M059J (cell line): ENCODE data around the gene DBR1. TPM values are rescaled to one million over a fixed set of nuclear protein-coding genes. Genes with fewer than 3 reads are reported as not detected.
"Not testable (repeated sequence)": the region's sequence is repeated elsewhere in the genome, so short reads cannot be mapped to it uniquely, and the experiment has no call there.

Experiments
- DNase-seq: peaks from one replicate; pipeline ENCODE4 v3.0.0-alpha.2; 2012; ENCODE audit warnings: low read depth
- total RNA-seq: library from RNA; depleted of rRNA; stranded (reverse); fragments of >200 nt; shearing (Covaris generic); gene quantifications from 2 replicates; pipeline ENCODE4 v1.2.3, GENCODE V29; 2014

The DBR1 gene
- total RNA-seq, 1 experiment from 2014 or later, result 34.9 TPM

- no peak for DNase-seq
Measured at GRCh38 chr3:138187296-138188012, 12.7 kb upstream of the DBR1 start, which contains the start of gene ARMC8. ARMC8 (plus strand) TSS chr3:138187301; CDS start chr3:138187555, 254 bp downstream.

GRCh38 chr3:138186803-138187295, 12.1 kb upstream of the DBR1 start:
- peak; percentile 87 for DNase-seq

- no peak for DNase-seq
Measured at GRCh38 chr3:138186221-138186620, 11.5 kb upstream of the DBR1 start.

- DNase-seq, result peak; percentile 40
Measured at GRCh38 chr3:138184994-138185393, 10.3 kb upstream of the DBR1 start.

- peak; percentile 64 for DNase-seq
Measured at GRCh38 chr3:138180375-138181029, 5.8 kb upstream of the DBR1 start.

GRCh38 chr3:138173769-138174420, 826 bp downstream of the DBR1 start:
- DNase-seq, result no peak

GRCh38 chr3:138172625-138173024, 2.1 kb downstream of the DBR1 start:
- no peak for DNase-seq

GRCh38 chr3:138165061-138165460, 9.7 kb downstream of the DBR1 start:
- DNase-seq, result no peak

GRCh38 chr3:138157743-138158142, 17.0 kb downstream of the DBR1 start:
- DNase-seq, result no peak

GRCh38 chr3:138154534-138154933, 20.2 kb downstream of the DBR1 start:
- no peak for DNase-seq

- peak; percentile 16 for DNase-seq
Measured at GRCh38 chr3:138148503-138148902, 26.2 kb downstream of the DBR1 start.

GRCh38 chr3:138142181-138142580, 32.5 kb downstream of the DBR1 start:
- DNase-seq, result not testable (repeated sequence)

GRCh38 chr3:138140940-138141339, 33.8 kb downstream of the DBR1 start:
- DNase-seq, result peak; percentile 53

- no peak for DNase-seq
Measured at GRCh38 chr3:138139691-138140090, 35.0 kb downstream of the DBR1 start.

GRCh38 chr3:138137861-138138260, 36.9 kb downstream of the DBR1 start:
- no peak for DNase-seq

- DNase-seq, result no peak
Measured at GRCh38 chr3:138136201-138136600, 38.5 kb downstream of the DBR1 start.

- DNase-seq, result no peak
Measured at GRCh38 chr3:138135833-138136194, 38.9 kb downstream of the DBR1 start.

GRCh38 chr3:138135146-138135832, 39.4 kb downstream of the DBR1 start:
- no peak for DNase-seq

- DNase-seq, result no peak
Measured at GRCh38 chr3:138132239-138132638, 42.5 kb downstream of the DBR1 start, which contains the start of gene A4GNT. A4GNT (minus strand) TSS chr3:138132390; CDS start chr3:138131256, 1,134 bp downstream.

GRCh38 chr3:138127636-138128365, 46.9 kb downstream of the DBR1 start:
- no peak for DNase-seq

- peak; percentile 70 for DNase-seq
Measured at GRCh38 chr3:138125548-138126221, 49.0 kb downstream of the DBR1 start.
